AG20443 (cell line): ENCODE results near the gene CEP57.
"Not testable (repeated sequence)": the region's sequence is repeated elsewhere in the genome, so short reads cannot be mapped to it uniquely, and the experiment has no call there.

Experiments
- DNase-seq: peaks from one replicate; pipeline ENCODE4 v3.0.0; 2012; ENCODE audit warnings: low spot score, mixed read lengths

Gene CEP57

DNA sequence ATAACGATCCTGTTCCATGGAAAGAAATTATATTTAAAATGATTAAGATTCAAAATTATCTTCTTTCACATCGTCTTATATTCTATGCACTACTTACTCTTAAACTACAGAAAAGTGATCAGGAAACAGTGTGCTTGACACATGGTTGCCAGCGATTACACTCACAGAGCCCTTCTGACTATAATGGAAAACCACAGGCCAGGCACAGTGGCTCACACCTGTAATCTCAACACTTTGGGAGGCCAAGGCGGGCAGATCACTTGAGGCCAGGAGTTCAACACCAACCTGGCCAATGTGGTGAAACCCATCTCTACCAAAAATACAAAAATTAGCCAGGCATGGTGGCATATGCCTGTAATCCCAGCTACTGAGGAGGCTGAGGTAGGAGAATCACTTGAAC, 69.7 kb downstream of the CEP57 start:
- DNase-seq: not testable (repeated sequence)

DNA sequence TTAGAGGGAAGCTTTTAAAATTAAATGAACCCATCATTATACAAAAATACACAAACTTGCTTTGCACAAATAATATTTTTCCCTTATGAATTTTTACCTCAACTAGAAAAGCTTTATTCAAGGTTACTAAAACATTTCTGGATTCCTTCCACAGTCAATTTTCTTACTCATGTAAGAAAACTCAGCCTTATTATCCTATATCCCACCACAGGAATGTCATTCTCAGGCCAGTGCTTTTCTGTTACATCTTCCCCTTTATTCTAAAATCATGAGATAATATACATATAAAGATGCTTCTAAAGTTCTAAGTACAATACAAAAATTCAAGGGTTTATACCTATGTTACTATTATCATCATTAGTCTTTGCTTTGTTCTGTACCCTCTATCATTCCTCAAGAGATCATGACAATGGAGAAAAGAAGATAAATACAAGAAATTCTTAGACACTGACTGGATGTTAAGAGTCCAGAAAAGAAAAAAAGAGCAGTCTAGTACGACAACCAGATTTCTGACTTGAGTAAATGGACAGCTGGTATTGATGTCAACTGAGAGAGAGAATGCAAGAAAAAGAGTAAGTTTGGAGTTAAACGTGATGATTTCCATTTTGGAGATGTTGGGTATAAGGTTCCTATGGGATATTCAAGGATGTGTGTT, 73.3 kb downstream of the CEP57 start:
- DNase-seq: peak; percentile 9

DNA sequence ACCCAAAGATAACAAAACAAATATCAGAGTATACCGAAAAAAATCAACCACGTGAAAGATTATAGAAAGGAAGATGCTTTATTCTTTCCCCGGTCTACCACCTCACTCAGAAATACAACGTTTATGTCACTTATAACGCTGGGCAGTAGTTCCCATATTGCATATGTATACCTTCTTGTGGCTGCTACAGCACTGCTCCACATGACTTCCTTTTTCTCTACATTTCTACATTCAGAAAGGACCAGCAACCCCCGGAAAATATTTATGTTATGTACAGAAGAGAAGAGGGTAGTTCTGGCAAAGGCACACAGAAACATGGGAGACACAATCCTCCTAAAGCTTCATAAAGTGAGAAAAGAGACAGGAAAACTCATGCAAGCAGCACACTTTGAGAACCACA, 76.8 kb downstream of the CEP57 start:
- DNase-seq: no peak

DNA sequence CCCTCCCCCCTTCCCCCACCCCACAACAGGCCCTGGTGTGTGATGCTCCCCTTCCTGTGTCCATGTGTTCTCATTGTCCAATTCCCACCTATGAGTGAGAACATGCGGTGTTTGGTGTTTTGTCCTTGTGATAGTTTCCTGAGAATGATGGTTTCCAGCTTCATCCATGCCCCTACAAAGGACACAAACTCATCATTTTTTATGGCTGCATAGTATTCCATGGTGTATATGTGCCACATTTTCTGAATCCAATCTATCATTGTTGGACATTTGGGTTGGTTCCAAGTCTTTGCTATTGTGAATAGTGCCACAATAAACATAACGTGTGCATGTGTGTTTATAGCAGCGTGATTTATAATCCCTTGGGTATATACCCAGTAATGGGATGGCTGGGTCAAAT, 80.6 kb downstream of the CEP57 start:
- not testable (repeated sequence) for DNase-seq

DNA sequence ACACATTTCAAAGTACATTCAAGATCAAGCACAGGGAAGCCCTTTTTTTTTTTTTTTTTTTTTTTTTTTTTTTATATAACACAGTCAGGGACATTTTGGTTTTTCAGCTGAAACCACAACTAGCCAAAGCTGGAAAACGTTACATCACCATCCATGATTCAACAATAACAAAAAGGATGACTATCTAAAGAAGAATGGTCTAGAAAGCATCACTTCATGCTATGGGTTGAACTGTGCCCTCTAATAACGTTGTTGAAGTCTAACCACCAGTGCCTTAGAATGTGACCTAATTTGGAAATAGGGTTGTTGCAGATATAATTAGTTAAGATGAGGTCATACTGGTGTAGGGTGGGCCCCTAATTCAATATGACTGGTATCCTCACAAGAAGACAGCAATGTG, 87.0 kb downstream of the CEP57 start:
- peak; percentile 77 for DNase-seq
